ENCODE data around the gene TANC1. TPM values are rescaled to one million over a fixed set of nuclear protein-coding genes. Genes with fewer than 3 reads are reported as not detected.

TANC1 gene
- total RNA-seq, 1 donor from 2014 or later: 84.1 TPM

GRCh38 chr2:159051133-159051532 lies 82.7 kb downstream of the TANC1 start:
- Mint-ChIP-seq H3K4me3 (ENCODE audit: unreplicated experiment) (no peak overlapping the region), H3K9me3 (ENCODE audit: unreplicated experiment) (no peaks in the 10 kb centered on the region), H3K36me3 (ENCODE audit: low read depth, unreplicated experiment) (peaks cover 7% of the 10 kb centered on the region), H3K27me3 (ENCODE audit: unreplicated experiment) (peaks cover 3% of the 10 kb centered on the region), H3K4me1 (ENCODE audit: unreplicated experiment) (peaks cover 56% of the 10 kb centered on the region), H3K27ac (ENCODE audit: unreplicated experiment) (no peak overlapping the region)
- TF ChIP-seq CTCF (IDR thresholded peaks at IDR 0.05; ENCODE audit: unreplicated experiment): no peak
- DNase-seq (ENCODE audit: low spot score): no peak

- Mint-ChIP-seq H3K36me3 (ENCODE audit: low read depth, unreplicated experiment) (peaks cover 7% of the 10 kb centered on the region), H3K4me3 (ENCODE audit: unreplicated experiment) (no peak overlapping the region), H3K27me3 (ENCODE audit: unreplicated experiment) (peaks cover 3% of the 10 kb centered on the region), H3K9me3 (ENCODE audit: unreplicated experiment) (no peaks in the 10 kb centered on the region), H3K4me1 (ENCODE audit: unreplicated experiment) (peaks cover 58% of the 10 kb centered on the region), H3K27ac (ENCODE audit: unreplicated experiment) (no peak overlapping the region)
- DNase-seq (ENCODE audit: low spot score): no peak
- no peak for TF ChIP-seq CTCF (IDR thresholded peaks at IDR 0.05; ENCODE audit: unreplicated experiment)
Observed at GRCh38 chr2:159051661-159052060, 83.2 kb downstream of the TANC1 start.

- no peak overlapping the region for H3K27ac Mint-ChIP-seq (ENCODE audit: unreplicated experiment)
- peaks cover 56% of the 10 kb centered on the region for H3K4me1 Mint-ChIP-seq (ENCODE audit: unreplicated experiment)
- no peaks in the 10 kb centered on the region for H3K9me3 Mint-ChIP-seq (ENCODE audit: unreplicated experiment)
- H3K36me3 Mint-ChIP-seq (ENCODE audit: low read depth, unreplicated experiment): peaks cover 7% of the 10 kb centered on the region
- no peak for TF ChIP-seq CTCF (IDR thresholded peaks at IDR 0.05; ENCODE audit: unreplicated experiment)
- peaks cover 3% of the 10 kb centered on the region for H3K27me3 Mint-ChIP-seq (ENCODE audit: unreplicated experiment)
- no peak for DNase-seq (ENCODE audit: low spot score)
- no peak overlapping the region for H3K4me3 Mint-ChIP-seq (ENCODE audit: unreplicated experiment)
Observed at GRCh38 chr2:159052157-159052601, 83.7 kb downstream of the TANC1 start.

- no peaks in the 10 kb centered on the region for H3K9me3 Mint-ChIP-seq (ENCODE audit: unreplicated experiment)
- no peak for TF ChIP-seq CTCF (IDR thresholded peaks at IDR 0.05; ENCODE audit: unreplicated experiment)
- no peak overlapping the region for H3K4me3 Mint-ChIP-seq (ENCODE audit: unreplicated experiment)
- peaks cover 7% of the 10 kb centered on the region for H3K36me3 Mint-ChIP-seq (ENCODE audit: low read depth, unreplicated experiment)
- H3K27me3 Mint-ChIP-seq (ENCODE audit: unreplicated experiment): peaks cover 3% of the 10 kb centered on the region
- peaks cover 53% of the 10 kb centered on the region for H3K4me1 Mint-ChIP-seq (ENCODE audit: unreplicated experiment)
- peak overlapping the region; percentile 40 for H3K27ac Mint-ChIP-seq (ENCODE audit: unreplicated experiment)
- DNase-seq (ENCODE audit: low spot score): no peak
Observed at GRCh38 chr2:159053161-159054031, 85.0 kb downstream of the TANC1 start.

GRCh38 chr2:159054032-159054334 lies 85.5 kb downstream of the TANC1 start:
- no peak for TF ChIP-seq CTCF (IDR thresholded peaks at IDR 0.05; ENCODE audit: unreplicated experiment)
- DNase-seq (ENCODE audit: low spot score): no peak
- no peak overlapping the region for H3K4me3 Mint-ChIP-seq (ENCODE audit: unreplicated experiment)
- no peak overlapping the region for H3K27ac Mint-ChIP-seq (ENCODE audit: unreplicated experiment)
- peaks cover 3% of the 10 kb centered on the region for H3K27me3 Mint-ChIP-seq (ENCODE audit: unreplicated experiment)
- no peaks in the 10 kb centered on the region for H3K9me3 Mint-ChIP-seq (ENCODE audit: unreplicated experiment)
- H3K4me1 Mint-ChIP-seq (ENCODE audit: unreplicated experiment): peaks cover 50% of the 10 kb centered on the region
- H3K36me3 Mint-ChIP-seq (ENCODE audit: low read depth, unreplicated experiment): peaks cover 7% of the 10 kb centered on the region
